Small intestine (tissue), 7 donors: Measurements from ENCODE around the gene CPN1. TPM values are rescaled to one million over a fixed set of nuclear protein-coding genes. Genes with fewer than 3 reads are reported as not detected.

Source experiments
- DNase-seq, 2 donors: peaks; one replicate each; pipeline versions ENCODE4 v3.0.0 to v3.0.0-alpha.2; 2013
- FAIRE-seq: peaks from 2 replicates; lab custom pipeline; 2012; peaks lifted over from hg19 to GRCh38; lab: Jason Lieb, UNC
- H3K27ac ChIP-seq, 3 donors: one replicate each; pipeline ENCODE4 v1.5.1; 2013; ENCODE audit warnings: low read length in 2 of 3, mild to moderate bottlenecking in 2 of 3, control low read depth in 1 of 3, inconsistent platforms in 1 of 3, low read depth in 1 of 3, moderate library complexity in 1 of 3
- H3K27me3 ChIP-seq, 3 donors: one replicate each; pipeline ENCODE4 v1.6.1; 2013; ENCODE audit warnings: low read length in 3 of 3, inconsistent platforms in 1 of 3; ENCODE audit not compliant: control insufficient read depth in 3 of 3, insufficient read depth in 3 of 3
- H3K36me3 ChIP-seq, 3 donors: one replicate each; pipeline ENCODE4 v1.6.1; 2013; ENCODE audit warnings: low read length in 3 of 3, inconsistent platforms in 1 of 3, low read depth in 1 of 3, mild to moderate bottlenecking in 1 of 3, moderate library complexity in 1 of 3; ENCODE audit not compliant: control insufficient read depth in 3 of 3, insufficient read depth in 2 of 3
- H3K4me1 ChIP-seq, 3 donors: one replicate each; pipeline ENCODE4 v1.6.1; 2013; ENCODE audit warnings: low read length in 2 of 3, inconsistent platforms in 1 of 3, low read depth in 1 of 3, mild to moderate bottlenecking in 1 of 3, moderate library complexity in 1 of 3; ENCODE audit not compliant: control insufficient read depth in 3 of 3, insufficient read depth in 2 of 3
- H3K4me3 ChIP-seq, 3 donors: one replicate each; pipeline ENCODE4 v1.5.1; 2013; ENCODE audit warnings: low read length in 3 of 3, control low read depth in 1 of 3, inconsistent platforms in 1 of 3, low read depth in 1 of 3, mild to moderate bottlenecking in 1 of 3, moderate library complexity in 1 of 3
- H3K9me3 ChIP-seq, 2 donors: one replicate each; pipeline ENCODE4 v1.6.1; 2013; ENCODE audit warnings: low read depth in 1 of 2, low read length in 1 of 2; ENCODE audit not compliant: control insufficient read depth in 2 of 2, insufficient read depth in 1 of 2
- WGBS, 3 donors: extraction: QIAGEN DNeasy Blood & Tissue Kit; methylation state at CpG; one replicate each; pipeline ENCODE4 v1.1.7; 2013; 5-methylcytosine and 5-hydroxymethylcytosine counted together
- polyA plus RNA-seq, 4 donors: library from polyadenylated mRNA; stranded (reverse) in 3 of 4; unstranded in 1 of 4; fragments of 200-250 nt in 3 of 4; fragments of 120-200 nt in 1 of 4; gene quantifications; one replicate each; pipeline versions ENCODE4 v1.2.1 to v1.2.3, GENCODE V29; 2013
- donor health status: healthy with polysubstance abuse.
- donor health status: control.
- donor health status: control.
- donor health status: Bipolar disorder and iron deficiency.
- donor health status: healthy.

CPN1 gene
- polyA plus RNA-seq, 4 donors = 0.99 TPM; not detected in 3

- DNase-seq = no peak
- Histone ChIP-seq H3K4me3 (no peak overlapping the region), H3K9me3 (no peaks in the 10 kb centered on the region), H3K27me3 (no peaks in the 10 kb centered on the region), H3K4me1 (peaks cover 2 to 15% (median 14%) of the 10 kb centered on the region in 3 donors), H3K36me3 (no peaks in the 10 kb centered on the region), H3K27ac (peak overlapping the region in 1 of 3 donors; percentile 32)
- WGBS, 3 donors = 38 to 61% (median 54%) methylated on average over 10 of the region's 10 CpGs
- no peak for FAIRE-seq
Observed at GRCh38 chr10:100007231-100008141, 74.2 kb downstream of the CPN1 start.

DNA sequence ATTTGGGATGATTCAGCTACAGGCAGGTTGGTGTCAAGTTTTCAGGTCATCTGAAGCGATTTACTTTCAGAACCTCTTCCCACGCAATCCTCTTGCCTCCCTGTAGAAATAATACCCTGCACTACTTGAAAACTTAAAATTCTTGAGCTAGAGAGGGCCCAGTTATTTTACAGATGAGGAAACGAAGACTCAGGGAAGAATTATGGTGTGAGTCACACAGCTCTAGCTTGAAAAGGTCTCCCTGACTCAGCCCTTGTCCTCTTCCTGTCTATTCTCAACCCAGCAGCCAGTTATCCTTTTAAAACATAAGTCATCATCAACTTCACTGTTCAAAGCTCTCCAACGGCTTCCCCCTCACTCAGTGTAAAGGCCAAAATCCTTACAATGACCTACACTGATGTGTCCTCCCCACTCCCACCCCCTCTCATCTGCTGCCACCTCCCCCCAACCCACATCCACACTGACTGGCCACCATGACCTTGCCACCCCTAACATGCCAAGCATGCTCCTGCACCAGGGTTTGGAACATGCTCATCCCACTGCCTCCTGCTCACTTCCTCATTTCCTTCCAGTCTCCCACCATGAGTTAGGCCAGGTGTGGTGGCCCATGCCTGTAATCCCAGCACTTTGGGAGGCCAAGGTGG, 75.3 kb downstream of the CPN1 start:
- Histone ChIP-seq H3K4me3 (no peak overlapping the region), H3K27ac (peak overlapping the region in 1 of 3 donors; percentile 28), H3K27me3 (no peaks in the 10 kb centered on the region), H3K4me1 (peaks cover 2 to 15% (median 14%) of the 10 kb centered on the region in 3 donors), H3K9me3 (no peaks in the 10 kb centered on the region), H3K36me3 (no peaks in the 10 kb centered on the region)
- WGBS, 3 donors = 37 to 63% (median 61%) methylated on average over 4 of the region's 4 CpGs
- no peak for FAIRE-seq
- no peak for DNase-seq

- WGBS, 3 donors = 83 to 93% (median 90%) methylated on average over 3 of the region's 3 CpGs
- Histone ChIP-seq H3K4me3 (no peak overlapping the region), H3K9me3 (no peaks in the 10 kb centered on the region), H3K4me1 (peaks cover 2 to 12% (median 11%) of the 10 kb centered on the region in 3 donors), H3K27ac (no peak overlapping the region), H3K27me3 (no peaks in the 10 kb centered on the region), H3K36me3 (no peaks in the 10 kb centered on the region)
- FAIRE-seq = no peak
- DNase-seq = no peak
Observed at GRCh38 chr10:100004805-100005510, 76.7 kb downstream of the CPN1 start.

- FAIRE-seq (no peak), DNase-seq (no peak)
- H3K4me1 ChIP-seq = peaks cover 0 to 3% (median under 1%) of the 10 kb centered on the region in 3 donors
- H3K4me3 ChIP-seq = no peak overlapping the region
- H3K9me3 ChIP-seq = no peaks in the 10 kb centered on the region
- no peaks in the 10 kb centered on the region for H3K27me3 ChIP-seq
- no peak overlapping the region for H3K27ac ChIP-seq
- 85 to 94% (median 91%) methylated on average over 6 of the region's 6 CpGs for WGBS, 3 donors
- H3K36me3 ChIP-seq = no peaks in the 10 kb centered on the region
Observed at GRCh38 chr10:100000109-100000644, 81.5 kb downstream of the CPN1 start.

DNA sequence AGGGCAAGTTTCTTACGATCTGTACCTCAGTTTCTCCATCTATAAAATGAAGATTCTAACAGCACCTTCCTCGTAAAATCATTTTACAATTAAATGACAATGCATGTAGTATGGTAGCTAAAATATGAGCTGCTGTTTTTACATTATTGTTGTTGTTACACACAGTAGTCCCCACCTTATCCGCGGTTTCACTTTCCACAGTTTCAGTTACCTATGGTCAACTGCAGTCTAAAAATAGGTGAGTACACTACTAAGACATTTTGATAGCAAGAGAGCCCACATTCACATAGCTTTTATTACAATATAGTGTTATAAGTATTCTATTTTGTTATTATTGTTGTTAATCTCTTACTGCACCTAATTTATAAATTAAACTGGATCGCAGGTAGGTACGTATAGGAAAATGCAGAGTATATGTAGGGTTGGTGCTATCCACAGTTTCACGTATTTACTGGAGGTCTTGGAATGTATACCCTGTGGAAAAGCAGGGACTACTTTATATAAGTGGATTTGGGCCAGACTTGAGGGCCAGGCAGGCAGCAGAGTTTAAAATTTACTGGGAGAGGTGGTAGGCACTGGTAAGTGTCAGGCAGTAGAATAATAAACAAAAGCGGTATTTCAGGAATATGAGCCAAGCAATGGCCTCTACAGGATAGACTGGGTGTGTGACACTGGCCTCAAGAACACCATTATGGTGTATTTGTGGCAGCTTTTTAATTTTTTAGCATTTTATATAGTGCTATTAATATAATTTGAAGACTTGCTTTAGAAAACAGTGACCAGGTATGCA, 82.2 kb downstream of the CPN1 start:
- WGBS, 3 donors = 83 to 95% (median 89%) methylated on average over 8 of the region's 8 CpGs
- Histone ChIP-seq H3K4me1 (peaks cover 0 to 2% (median 0%) of the 10 kb centered on the region in 3 donors), H3K36me3 (peaks cover 0 to 4% (median 0%) of the 10 kb centered on the region in 3 donors), H3K27me3 (no peaks in the 10 kb centered on the region), H3K27ac (no peak overlapping the region), H3K4me3 (no peak overlapping the region), H3K9me3 (no peaks in the 10 kb centered on the region)
- no peak for DNase-seq
- no peak for FAIRE-seq

GRCh38 chr10:99998889-99999288, 82.8 kb downstream of the CPN1 start:
- H3K27me3 ChIP-seq = no peaks in the 10 kb centered on the region
- H3K36me3 ChIP-seq = peaks cover 0 to 4% (median 0%) of the 10 kb centered on the region in 3 donors
- H3K9me3 ChIP-seq = no peaks in the 10 kb centered on the region
- FAIRE-seq (no peak), DNase-seq (no peak)
- no peak overlapping the region for H3K4me3 ChIP-seq
- peaks cover 0 to 5% (median 0%) of the 10 kb centered on the region in 3 donors for H3K4me1 ChIP-seq
- H3K27ac ChIP-seq = no peak overlapping the region
- WGBS, 3 donors = 88 to 91% (median 90%) methylated on average over 6 of the region's 6 CpGs

- DNase-seq (no peak), FAIRE-seq (no peak)
- H3K4me1 ChIP-seq = peaks cover 0 to 5% (median 0%) of the 10 kb centered on the region in 3 donors
- H3K27ac ChIP-seq = peak overlapping the region in 1 of 3 donors; percentile 29
- peaks cover 0 to 4% (median 0%) of the 10 kb centered on the region in 3 donors for H3K36me3 ChIP-seq
- no peaks in the 10 kb centered on the region for H3K27me3 ChIP-seq
- no peak overlapping the region for H3K4me3 ChIP-seq
- no peaks in the 10 kb centered on the region for H3K9me3 ChIP-seq
- WGBS, 3 donors = 49 to 58% (median 51%) methylated on average over 4 of the region's 4 CpGs
Observed at GRCh38 chr10:99996671-99997648, 84.7 kb downstream of the CPN1 start.
